Measurements from ENCODE around the gene DOK4.

DOK4 gene

DNA sequence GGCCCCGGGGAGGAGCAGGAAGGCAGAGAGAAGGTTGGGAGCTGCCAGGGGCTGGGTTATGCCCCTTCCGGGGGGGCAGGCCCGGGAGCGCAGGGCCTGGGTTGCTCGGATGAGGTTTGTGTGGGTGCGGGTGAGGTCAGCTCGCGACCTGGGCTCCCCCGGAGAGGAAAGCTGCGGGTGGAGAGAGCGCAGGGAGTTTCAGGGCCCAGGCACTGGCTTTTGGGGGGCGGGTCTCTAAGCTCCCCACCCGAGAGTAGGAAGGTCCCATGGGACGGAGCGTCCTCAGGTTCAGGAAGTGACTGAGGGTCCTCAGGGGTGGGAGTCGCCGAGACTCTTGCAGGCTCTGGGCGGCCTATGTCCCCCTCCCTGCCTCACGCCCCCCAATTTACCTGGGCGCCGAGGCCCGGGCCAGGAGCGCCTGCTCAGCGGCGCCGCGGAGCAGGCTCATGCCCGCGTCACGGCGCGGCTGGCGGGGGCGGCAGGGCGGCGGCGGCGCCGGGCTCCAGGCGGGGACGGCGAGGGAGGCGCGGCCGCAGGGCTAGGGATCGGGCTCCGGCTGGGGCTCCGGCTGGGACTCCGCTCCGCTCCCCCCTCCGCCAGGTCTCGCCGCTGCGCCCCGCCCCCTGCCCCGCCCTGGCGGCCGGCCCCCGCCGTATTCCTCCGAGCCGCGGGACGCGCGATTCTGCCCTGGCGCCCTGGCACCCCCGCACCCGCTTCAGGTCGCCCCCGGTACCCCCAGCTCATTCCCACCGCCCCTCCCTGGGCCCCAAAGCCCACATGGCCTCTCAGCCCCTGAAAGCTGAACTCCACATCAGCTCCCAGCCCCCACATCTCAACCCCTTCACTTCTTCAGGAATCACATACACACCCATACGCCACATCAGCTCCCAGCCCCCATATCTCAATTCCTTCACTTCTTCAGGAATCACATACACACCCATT lies at the start of gene DOK4:
DOK4 (minus strand) TSS at position 578 of the 942 bp plus-strand sequence. CDS start 6,986 bp downstream, outside the sequence.
- peak; percentile 29 for DNase-seq (ENCODE audit: low spot score)

GRCh38 chr16:57535680-57536305 lies 49.5 kb upstream of the DOK4 start:
- peak; percentile 18 for DNase-seq (ENCODE audit: low spot score)

DNA sequence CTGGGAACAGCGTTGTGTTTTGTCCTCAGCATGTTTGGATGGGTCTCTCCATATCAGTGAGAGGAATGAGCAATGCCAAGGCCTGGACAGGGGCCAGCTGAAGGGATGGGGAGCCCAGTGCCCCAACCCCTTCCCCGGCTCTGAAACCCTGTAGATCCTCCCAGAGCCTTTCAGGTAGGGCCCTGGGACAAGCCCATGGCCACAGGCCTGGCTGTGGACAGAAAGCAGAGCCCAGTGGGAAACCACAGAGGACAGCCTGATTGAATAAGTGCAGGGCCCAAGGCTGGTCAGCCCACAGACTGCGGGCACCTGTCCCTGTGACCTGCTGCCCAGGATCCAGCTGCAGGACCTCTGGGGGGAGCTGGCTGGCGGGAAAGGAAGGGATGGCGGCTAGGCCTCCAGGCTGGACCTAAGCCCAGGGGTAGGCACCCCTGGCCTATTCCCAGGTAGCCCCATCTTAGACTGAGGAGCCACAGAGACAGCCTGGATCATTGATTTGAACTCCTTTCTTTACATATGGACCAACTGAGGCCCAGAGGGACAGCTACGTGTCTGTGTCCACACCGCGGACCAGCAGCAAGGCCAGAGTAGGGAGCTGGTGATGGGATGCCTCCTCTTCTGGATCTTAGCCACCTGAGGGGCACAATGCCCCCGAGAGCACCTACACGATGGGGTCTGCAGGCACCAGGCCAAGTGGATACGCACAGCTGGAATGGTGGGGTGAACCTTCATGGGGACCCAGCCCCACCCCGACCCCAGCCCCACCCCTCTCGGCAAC lies 48.8 kb upstream of the DOK4 start:
- no peak for DNase-seq (ENCODE audit: low spot score)

GRCh38 chr16:57534337-57534880 lies 48.1 kb upstream of the DOK4 start:
- no peak for DNase-seq (ENCODE audit: low spot score)

DNA sequence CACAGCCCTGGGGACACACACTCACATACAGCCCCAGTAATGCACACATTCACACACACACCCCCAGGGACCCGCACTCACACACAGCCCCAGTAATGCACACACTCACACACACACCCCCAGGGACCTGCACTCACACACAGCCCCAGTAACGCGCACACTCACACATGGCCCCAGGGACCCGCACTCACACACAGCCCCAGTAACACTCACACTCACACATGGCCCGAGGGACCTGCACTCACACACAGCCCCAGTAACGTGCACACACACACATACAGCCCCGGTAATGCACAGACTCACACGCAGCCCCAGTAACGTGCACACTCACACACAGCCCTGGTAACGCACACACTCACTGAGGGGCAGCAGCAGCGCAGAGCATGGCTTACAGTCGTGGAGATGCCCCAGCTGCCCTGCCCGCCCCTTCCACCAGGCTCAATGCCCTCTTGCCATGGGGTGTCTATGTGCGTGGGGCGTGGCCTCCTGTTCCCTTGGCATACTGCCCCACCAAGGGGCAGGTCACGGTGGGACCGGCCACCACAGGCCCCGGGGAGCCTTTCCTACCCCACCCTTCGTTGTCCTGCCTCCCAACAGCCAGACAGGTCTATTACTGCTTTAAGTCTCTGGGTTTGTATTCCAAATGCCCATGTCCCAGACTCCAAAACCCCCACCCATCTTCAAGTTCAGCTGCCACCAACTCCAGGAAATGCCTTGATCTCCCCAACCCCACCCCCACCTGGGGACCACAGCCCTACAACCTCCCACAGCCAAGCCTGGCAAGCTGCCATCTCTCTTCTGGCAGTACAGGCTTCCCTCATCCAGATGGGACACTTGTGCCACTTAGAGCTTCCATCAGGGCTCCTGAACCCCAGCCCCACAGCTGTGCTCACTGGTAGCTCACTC lies 47.4 kb upstream of the DOK4 start:
- no peak for DNase-seq (ENCODE audit: low spot score)

DNA sequence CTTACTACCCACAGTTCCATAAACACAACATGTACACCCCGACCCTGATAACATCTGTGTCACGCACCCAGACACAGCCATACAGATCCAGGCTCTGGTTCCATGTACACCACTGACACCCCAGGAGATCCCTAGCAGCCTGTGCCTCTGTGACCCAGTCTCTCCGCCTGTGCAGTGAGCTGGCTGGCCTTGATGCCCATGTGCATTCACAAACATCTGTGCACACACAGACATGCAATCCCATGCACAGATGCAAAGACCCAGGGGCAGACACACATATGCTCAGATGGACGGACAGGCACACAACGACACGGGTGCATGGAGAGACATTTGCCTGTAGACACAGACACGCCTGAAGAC lies 46.0 kb upstream of the DOK4 start:
- no peak for DNase-seq (ENCODE audit: low spot score)

GRCh38 chr16:57531635-57532265 lies 45.5 kb upstream of the DOK4 start:
- no peak for DNase-seq (ENCODE audit: low spot score)

GRCh38 chr16:57531253-57531575 lies 44.9 kb upstream of the DOK4 start:
- no peak for DNase-seq (ENCODE audit: low spot score)

DNA sequence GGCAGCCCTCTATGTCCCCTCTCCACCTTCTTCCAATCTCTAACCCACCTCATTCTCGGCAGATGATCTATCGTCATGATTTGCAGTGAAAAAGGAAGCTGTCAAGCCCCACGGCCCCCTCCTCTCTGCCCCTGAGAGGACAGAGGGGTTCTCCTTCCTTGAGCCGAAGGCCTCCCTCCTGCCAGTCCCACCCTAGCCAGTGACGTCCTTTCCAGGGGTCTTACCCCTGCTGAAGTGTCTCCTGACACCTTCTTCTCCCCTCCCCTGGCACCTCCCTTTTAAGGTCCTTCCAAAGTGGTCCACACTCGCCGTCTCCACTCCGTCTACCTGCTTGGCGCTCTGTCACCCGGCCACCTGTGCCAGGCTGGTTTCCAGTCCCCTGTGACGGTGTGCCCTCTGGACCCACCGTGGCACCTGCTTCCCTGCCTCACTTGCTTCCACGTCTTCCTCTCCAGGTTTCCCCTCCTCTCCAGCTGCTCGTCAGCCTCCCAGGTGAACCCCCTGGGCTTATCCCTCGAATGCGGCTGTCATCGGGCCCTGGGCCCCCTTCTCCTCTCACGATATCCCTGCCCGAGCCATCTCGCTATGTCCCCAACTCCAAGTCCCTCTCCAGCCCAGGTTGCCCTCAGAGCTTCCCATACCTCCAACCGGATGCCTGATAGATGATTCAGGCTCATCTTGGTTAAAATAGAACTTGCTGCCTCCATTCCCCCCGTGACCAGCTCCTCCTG lies 44.4 kb upstream of the DOK4 start:
- no peak for DNase-seq (ENCODE audit: low spot score)

- DNase-seq (ENCODE audit: low spot score), result no peak
Measured at GRCh38 chr16:57530104-57530521, 43.8 kb upstream of the DOK4 start.

DNA sequence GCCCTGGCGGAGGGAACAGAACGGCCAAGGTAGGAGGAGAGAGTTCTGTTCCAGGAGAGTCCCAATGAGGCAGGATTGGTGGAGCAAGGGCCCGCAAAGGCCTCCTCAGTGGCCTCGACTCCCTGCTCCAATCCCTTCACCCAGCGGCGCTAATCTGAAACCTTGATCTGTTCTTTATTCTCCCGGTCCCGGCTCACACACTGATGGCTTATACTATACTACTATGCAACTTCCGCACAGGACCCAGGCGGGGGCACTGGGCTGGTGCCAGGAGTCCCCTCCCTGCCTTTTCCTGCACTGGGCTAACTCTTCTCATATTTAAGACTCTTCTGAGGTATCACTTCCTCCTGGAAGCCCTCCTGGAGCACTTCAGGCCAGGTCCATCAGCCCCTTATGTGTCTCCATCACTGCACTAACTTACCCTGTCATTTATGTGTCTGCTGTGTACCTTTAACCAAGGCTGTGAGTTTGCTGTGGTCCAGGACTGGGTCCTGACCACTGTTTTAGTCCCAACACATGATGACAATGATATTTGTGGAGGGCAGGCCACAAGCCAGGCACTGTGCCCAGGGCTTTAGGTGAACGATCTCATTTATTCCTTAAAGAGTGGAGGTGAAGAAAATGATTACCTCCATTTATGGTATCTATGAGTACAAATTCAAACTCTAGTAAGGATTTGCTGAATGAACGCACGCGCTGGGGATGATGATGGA lies 43.3 kb upstream of the DOK4 start:
- no peak for DNase-seq (ENCODE audit: low spot score)

GRCh38 chr16:57528499-57529390 lies 42.5 kb upstream of the DOK4 start:
- DNase-seq (ENCODE audit: low spot score), result no peak

DNA sequence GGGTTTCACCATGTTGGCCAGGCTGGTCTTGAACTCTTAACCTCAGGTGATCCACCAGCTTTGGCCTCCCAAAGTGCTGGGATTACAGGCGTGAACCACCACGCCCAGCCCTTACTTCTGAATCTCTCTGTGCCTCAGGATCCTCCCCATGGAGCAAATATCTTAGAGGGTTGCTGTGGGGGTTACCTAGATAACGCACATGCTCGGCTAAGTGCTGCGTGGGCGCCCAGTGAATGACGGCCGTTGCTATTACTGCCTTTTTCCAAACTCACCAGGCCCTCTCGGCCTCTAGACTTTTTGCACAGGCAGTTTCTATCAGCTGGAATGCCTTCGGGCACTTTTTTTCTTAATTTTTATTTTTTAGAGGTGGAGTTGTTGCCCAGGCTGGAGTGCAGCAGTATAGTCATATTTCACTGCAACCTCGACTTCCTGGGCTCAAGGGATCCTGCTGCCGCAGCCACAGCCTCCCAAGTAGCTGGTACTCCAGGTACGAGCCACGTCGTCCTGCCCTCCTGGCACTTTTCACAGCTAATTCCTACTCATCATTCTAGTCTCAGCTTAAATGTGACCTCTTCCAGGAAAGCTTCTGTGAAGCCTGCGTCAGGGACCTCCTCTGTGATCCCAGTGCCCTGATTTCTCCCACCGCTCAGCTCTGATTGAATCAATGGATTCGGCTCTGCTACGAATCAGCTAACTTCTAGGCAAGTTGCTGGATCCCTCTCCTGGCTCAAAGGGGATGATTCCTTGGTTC lies 41.5 kb upstream of the DOK4 start:
- DNase-seq (ENCODE audit: low spot score), result no peak

DNA sequence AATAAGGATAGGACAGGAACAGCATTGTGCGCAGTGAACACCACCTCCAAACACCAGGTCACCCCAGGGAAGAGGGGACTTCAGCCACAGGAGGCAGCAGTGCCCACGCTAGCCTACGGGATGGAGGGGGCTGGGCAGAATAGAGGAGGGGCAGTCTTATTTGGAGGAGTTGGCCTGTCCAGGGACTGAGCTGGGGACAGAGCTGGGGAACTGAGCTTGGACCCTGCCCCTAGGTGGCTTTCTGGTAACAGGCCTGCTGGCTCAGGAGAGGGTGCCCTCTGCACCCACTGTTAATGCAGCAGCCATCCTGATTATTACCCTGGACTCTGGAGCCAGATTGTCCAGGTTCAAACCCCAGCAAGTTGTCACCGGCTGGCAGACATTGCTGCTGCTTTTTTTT lies 40.7 kb upstream of the DOK4 start:
- no peak for DNase-seq (ENCODE audit: low spot score)

DNA sequence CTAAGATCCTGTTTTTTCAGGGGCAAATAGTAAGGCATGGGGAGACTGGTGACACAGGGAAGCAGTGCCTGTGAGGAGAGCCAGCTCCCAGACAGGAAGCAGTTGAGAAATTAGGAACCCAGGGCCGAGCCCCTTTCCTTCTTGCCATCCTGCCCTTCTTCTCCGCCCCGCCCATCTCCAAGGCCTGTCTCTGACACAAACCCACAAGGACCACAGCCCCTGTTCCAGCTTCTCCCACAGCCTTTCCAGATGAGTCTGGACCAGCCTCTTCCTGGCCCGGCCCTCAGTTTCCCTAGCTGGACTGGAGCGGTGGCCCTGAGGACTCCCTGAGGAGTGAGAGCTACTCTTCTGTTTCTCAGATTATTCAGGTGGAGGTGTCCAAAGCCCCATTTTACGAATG lies 40.2 kb upstream of the DOK4 start:
- no peak for DNase-seq (ENCODE audit: low spot score)

DNA sequence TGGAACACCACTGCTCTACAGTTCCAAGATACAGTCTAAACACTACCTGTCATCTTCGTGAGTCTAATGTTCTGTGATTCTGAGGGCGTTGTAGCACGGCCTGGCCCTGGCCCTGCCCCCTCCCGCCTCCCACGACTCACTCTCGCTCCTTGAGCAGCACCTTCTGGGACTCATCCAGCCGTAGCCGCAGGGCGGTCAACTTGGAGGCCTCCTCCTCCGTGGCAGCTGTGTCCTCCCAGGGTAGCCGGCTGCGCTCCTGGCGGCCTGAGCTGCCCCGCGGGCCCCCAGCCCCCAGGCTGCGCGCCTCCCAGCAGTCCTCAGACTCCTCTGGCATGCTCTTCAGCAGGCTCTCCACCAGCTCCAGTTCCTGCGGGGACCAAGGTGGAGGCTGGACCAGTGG lies 39.5 kb upstream of the DOK4 start:
- DNase-seq (ENCODE audit: low spot score), result no peak

DNA sequence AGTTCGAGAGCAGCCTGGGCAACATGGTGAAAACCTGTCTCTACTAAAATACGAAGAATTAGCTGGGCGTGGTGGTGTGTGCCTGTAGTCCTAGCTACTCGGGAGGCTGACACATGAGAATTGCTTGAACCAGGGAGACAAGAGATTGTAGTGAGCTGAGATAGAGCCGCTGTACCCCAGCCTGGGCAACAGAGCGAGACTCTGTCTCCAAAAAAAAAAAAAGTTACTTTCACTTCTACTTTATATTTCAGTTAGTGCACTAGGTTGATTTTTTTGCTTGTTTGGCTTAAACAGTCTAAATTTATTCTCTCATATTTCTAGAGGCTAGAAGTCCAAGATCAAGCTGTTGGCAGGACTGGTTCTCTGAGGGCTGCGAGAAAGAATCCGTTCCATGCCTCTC lies 36.7 kb upstream of the DOK4 start:
- no peak for DNase-seq (ENCODE audit: low spot score)

GRCh38 chr16:57519796-57520360 lies 33.6 kb upstream of the DOK4 start:
- DNase-seq (ENCODE audit: low spot score), result peak; percentile 73
